Fibroblast of mammary gland (primary cell): ENCODE data around the gene CREM.

Experiments used
- DNase-seq: peaks from one replicate; pipeline ENCODE4 v3.0.0-alpha.2; 2010; ENCODE audit warnings: low read depth
- H3K4me3 ChIP-seq: 2 replicates; pipeline ENCODE4 v1.5.1; 2011; ENCODE audit warnings: low read depth, mild to moderate bottlenecking, low read length, moderate library complexity; ENCODE audit not compliant: control insufficient read depth
- TF ChIP-seq, protein P1 (sequence below): conservative IDR thresholded peaks from 2 replicates; pipeline ENCODE4 v1.5.1; 2011; ENCODE audit warnings: low read depth, low read length, inconsistent platforms; ENCODE audit not compliant: control insufficient read depth, insufficient read depth

CREM gene

DNA sequence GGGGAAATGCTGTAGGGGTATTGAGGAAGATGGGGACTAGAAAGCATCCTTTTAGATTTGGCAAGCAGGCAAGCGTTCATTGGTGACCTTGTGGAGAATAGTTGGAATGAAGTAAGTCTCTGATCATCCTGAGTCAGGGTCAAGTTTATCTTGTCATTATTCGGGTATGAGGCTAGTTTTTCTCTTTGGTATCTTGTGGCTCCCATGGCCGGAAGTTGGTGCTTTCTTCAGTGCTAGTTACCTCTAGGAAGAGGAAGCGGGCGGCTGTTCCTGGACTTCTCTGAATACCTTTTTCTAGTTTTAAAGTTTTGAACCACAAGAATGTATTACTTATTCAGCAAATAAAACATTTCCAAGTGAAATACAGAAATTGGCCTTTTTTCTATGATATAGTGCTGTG, 9.2 kb downstream of the CREM start:
- DNase-seq, result no peak
- TF ChIP-seq, protein P1, sequence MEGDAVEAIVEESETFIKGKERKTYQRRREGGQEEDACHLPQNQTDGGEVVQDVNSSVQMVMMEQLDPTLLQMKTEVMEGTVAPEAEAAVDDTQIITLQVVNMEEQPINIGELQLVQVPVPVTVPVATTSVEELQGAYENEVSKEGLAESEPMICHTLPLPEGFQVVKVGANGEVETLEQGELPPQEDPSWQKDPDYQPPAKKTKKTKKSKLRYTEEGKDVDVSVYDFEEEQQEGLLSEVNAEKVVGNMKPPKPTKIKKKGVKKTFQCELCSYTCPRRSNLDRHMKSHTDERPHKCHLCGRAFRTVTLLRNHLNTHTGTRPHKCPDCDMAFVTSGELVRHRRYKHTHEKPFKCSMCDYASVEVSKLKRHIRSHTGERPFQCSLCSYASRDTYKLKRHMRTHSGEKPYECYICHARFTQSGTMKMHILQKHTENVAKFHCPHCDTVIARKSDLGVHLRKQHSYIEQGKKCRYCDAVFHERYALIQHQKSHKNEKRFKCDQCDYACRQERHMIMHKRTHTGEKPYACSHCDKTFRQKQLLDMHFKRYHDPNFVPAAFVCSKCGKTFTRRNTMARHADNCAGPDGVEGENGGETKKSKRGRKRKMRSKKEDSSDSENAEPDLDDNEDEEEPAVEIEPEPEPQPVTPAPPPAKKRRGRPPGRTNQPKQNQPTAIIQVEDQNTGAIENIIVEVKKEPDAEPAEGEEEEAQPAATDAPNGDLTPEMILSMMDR, result no peak
- no peak overlapping the region for H3K4me3 ChIP-seq

DNA sequence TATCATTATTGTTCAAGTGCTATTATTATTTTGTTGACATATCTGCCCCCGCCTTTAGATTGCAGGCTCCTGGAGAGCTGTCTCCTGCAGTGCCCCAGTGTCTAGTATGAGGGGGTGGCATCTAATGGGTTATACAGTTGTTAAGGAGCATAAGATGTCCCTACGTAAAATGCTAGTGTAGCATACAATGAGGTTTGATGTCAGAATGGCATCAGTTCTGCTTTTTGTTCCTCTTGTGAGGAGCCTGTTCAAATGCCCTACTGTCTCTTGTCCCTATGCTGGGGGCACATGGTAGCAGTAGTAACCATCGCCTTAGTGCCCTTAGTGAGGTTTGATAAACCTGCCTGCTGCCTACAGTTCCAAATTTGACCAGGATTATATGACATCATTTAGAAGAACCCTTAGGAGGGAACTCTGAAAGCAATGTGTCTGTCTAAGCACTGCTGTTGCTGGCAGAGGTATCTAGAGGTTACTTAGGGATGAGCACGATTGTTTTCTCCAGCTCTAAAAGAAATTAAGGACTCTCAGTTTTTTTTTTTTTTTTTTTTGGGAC, 9.7 kb downstream of the CREM start:
- no peak overlapping the region for H3K4me3 ChIP-seq
- TF ChIP-seq, protein P1, result no peak
- DNase-seq, result no peak

DNA sequence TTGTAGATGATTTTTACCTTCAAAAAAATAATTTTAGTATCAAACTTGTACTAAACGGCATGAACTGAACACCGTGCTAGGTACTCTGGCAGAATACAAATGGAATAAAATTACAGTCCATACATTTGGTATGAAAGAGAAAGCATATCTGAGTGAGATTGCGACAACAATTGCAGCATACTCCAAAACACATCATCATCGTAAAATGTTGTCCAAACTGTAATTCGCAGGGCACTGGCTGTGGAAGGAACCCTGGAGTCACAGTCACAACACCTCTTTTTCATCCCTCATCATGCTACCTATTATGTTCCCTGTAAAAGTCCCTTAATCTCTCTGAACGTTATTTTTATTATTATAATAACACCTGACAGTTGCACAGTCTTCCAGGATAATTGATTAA, 13.5 kb downstream of the CREM start:
- TF ChIP-seq, protein P1, result no peak
- DNase-seq, result no peak
- H3K4me3 ChIP-seq, result no peak overlapping the region

DNA sequence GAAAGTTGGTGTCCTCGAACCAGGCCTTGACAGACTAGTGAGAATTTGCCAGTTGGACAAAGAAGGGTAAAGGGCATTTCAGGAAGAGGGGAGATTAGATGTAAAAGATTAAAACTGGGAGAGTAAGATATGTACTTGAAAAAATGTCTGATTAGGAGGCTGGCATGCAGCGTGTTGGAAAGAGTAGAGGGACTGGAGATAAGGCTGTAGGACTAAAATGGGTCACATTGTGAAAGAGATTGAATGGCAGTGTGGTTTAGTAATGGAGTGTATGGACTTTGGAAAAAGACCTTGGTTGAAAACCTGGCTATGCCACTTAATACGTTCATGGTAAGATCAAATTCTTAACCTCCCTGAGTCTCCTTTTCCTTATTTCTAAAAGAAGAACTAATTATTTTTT, 14.1 kb downstream of the CREM start:
- H3K4me3 ChIP-seq, result no peak overlapping the region
- no peak for DNase-seq
- TF ChIP-seq, protein P1, result no peak

DNA sequence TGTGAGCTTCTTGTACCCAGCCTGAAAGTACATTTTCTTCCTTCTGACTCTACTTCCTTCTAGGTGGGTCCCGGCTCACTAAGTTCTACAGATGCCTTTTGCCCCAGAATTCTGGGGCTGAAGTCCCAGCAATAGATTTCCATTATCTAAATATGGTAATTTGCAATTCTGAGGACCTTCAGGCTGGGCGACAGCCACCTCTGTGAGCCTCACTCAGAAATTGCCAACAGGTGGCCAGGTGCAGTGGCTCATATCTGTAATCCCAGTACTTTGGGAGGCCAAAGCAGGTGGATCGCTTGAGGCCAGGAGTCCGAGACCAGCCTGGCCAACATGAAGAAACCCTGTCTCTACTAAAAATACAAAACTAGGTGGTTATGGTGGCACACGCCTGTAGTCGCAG, 23.7 kb downstream of the CREM start:
- H3K4me3 ChIP-seq, result no peak overlapping the region
- no peak for DNase-seq
- TF ChIP-seq, protein P1, result no peak

DNA sequence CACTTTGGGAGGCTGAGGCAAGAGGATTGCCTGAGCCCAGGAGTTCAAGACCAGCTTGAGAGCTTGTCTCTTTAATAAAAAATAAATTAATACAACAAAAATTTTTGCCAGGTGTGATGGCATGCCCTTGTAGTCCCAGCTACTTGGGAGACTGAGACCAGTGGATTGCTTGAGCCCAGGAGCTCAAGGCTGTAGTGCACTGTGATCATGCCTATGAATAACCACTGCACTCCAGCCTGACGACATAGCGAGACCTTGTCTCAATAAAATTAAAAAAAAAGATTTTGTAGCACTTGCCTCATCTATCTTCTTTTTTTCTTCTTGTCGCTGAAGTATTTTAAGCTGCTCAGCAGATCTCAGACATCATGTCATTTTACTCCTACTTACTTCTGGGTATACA, 26.3 kb downstream of the CREM start:
- TF ChIP-seq, protein P1, result no peak
- DNase-seq, result no peak
- H3K4me3 ChIP-seq, result no peak overlapping the region

DNA sequence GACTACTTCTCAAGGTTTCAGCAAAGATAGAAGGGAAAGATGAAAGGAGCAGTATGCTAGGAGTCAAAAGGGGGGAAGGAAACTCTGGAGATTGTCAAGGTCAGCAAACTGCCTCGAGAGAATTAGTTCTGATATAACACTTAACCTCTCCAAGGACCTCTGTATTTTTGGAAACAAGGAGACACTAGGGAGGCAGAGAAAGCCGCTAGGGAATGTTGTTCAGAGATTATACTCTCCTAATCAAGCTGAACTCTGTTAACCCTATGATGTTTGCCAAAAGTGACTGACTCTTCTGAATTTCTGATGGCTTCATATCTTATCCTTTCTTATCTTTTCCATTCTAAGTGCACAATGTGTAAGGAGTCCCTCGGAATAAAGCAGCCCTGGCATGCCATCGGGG, 27.1 kb downstream of the CREM start:
- no peak for DNase-seq
- TF ChIP-seq, protein P1, result no peak
- no peak overlapping the region for H3K4me3 ChIP-seq
